Ishikawa (cell line): ENCODE measurements around the gene SGK1.

ENCODE experiments used
- CEBPB ChIP-seq: IDR thresholded peaks from 2 replicates; pipeline ENCODE4 v1.6.1; 2012
- CREB1 ChIP-seq: IDR thresholded peaks from 2 replicates; pipeline ENCODE4 v1.6.1; 2012; ENCODE audit warnings: low read depth
- EGR1 ChIP-seq: IDR thresholded peaks from 2 replicates; pipeline ENCODE4 v1.6.1; 2012
- EP300 ChIP-seq: IDR thresholded peaks from 2 replicates; pipeline ENCODE4 v1.6.1; 2012; ENCODE audit warnings: borderline replicate concordance
- FOXM1 ChIP-seq: IDR thresholded peaks from 2 replicates; pipeline ENCODE4 v1.6.1; 2012; ENCODE audit warnings: low read depth, borderline replicate concordance
- MAX ChIP-seq: IDR thresholded peaks from 2 replicates; pipeline ENCODE4 v1.6.1; 2012
- NFIC ChIP-seq: IDR thresholded peaks from 2 replicates; pipeline ENCODE4 v1.6.1; 2012
- RAD21 ChIP-seq: IDR thresholded peaks from 2 replicates; pipeline ENCODE4 v1.6.1; 2012; ENCODE audit warnings: low read depth
- REST ChIP-seq: IDR thresholded peaks from 2 replicates; pipeline ENCODE4 v1.6.1; 2012; ENCODE audit warnings: low read depth, mild to moderate bottlenecking
- TAF1 ChIP-seq: IDR thresholded peaks from 2 replicates; pipeline ENCODE4 v1.6.1; 2012; ENCODE audit warnings: low read depth, mild to moderate bottlenecking
- TCF12 ChIP-seq: IDR thresholded peaks from 2 replicates; pipeline ENCODE4 v1.6.1; 2012; ENCODE audit warnings: low read depth
- TEAD4 ChIP-seq: IDR thresholded peaks from 2 replicates; pipeline ENCODE4 v1.6.1; 2012
- YY1 ChIP-seq: IDR thresholded peaks from 2 replicates; pipeline ENCODE4 v1.6.1; 2012; ENCODE audit warnings: low read depth
- ZBTB7A ChIP-seq: IDR thresholded peaks from 2 replicates; pipeline ENCODE4 v1.6.1; 2012; ENCODE audit warnings: low read depth
- TF ChIP-seq, protein P1 (sequence below): IDR thresholded peaks from 2 replicates; pipeline ENCODE4 v1.6.1; 2012

Gene SGK1

GRCh38 chr6:134128146-134128545 lies 189.8 kb downstream of the SGK1 start:
- TF ChIP-seq MAX = no peak
- no peak for TF ChIP-seq ZBTB7A
- TF ChIP-seq EP300 = no peak
- TF ChIP-seq, protein P1, sequence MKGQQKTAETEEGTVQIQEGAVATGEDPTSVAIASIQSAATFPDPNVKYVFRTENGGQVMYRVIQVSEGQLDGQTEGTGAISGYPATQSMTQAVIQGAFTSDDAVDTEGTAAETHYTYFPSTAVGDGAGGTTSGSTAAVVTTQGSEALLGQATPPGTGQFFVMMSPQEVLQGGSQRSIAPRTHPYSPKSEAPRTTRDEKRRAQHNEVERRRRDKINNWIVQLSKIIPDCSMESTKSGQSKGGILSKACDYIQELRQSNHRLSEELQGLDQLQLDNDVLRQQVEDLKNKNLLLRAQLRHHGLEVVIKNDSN = no peak
- no peak for TF ChIP-seq EGR1
- TF ChIP-seq TEAD4 = no peak
- TF ChIP-seq NFIC = no peak

- TF ChIP-seq TCF12 = no peak
- no peak for TF ChIP-seq TEAD4
- TF ChIP-seq ZBTB7A = no peak
- no peak for TF ChIP-seq NFIC
- TF ChIP-seq RAD21 = peak; percentile 57
- TF ChIP-seq, protein P1 = no peak
- TF ChIP-seq CEBPB = no peak
- no peak for TF ChIP-seq REST
- TF ChIP-seq MAX = peak; percentile 28; the same call in 1 of the 2 replicates
- peak; percentile 78 for TF ChIP-seq YY1
Observed at GRCh38 chr6:134123666-134124208, 194.2 kb downstream of the SGK1 start.

DNA sequence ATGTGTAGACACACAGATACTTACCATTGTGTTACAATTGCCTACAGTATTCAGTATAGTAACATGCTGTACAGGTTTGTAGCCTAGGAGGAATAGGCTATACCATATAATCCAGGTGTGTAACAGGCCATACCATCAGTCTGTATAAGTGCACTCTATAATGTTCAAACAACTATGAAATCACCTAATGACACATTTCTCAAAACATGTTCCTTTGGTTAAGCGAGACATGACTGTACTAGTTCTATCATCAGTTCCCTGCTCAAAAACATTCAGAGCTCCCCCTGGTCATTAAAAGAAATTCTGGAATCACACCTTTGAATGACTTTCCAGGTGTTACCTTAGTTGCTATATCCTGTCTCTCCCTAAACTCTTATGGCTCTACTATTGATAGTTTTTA lies 195.1 kb downstream of the SGK1 start:
- no peak for TF ChIP-seq FOXM1
- TF ChIP-seq TAF1 = no peak
- no peak for TF ChIP-seq NFIC
- no peak for TF ChIP-seq REST

- TF ChIP-seq TEAD4 (no peak), CREB1 (no peak), FOXM1 (no peak), TAF1 (no peak), RAD21 (no peak), CEBPB (no peak), ZBTB7A (no peak), EGR1 (no peak)
Observed at GRCh38 chr6:134119486-134119885, 198.4 kb downstream of the SGK1 start.
